Ovary (tissue), 3 donors: Measurements from ENCODE around the gene OTOP3.

ENCODE experiments used
- CTCF ChIP-seq, 3 donors: fragments of 450-650 bp in 2 of 3; fragments of 200-600 bp in 1 of 3; IDR thresholded peaks; one replicate each; pipeline versions ENCODE4 v1.5.1 to v1.8.0; 2016 to 2022; ENCODE audit warnings: antibody characterized with exemption in 3 of 3, mild to moderate bottlenecking in 1 of 3
- POLR2A ChIP-seq: fragments of 450-650 bp; IDR thresholded peaks from one replicate; pipeline ENCODE4 v1.6.1; 2017; ENCODE audit warnings: antibody characterized with exemption, mild to moderate bottlenecking, moderate library complexity
- donor health status: DM: no; HTN: no; CAD: no.

- TF ChIP-seq CTCF (IDR thresholded peaks at IDR 0.05) (no peak), POLR2A (no peak)
Observed at GRCh38 chr17:74939534-74939933, 3.8 kb downstream of the OTOP3 start.
